ENCODE measurements around the gene NTNG1. TPM values are rescaled to one million over a fixed set of nuclear protein-coding genes. Genes with fewer than 3 reads are reported as not detected.
"Not testable (repeated sequence)": the region's sequence is repeated elsewhere in the genome, so short reads cannot be mapped to it uniquely, and the experiment has no call there.

NTNG1 gene
- not detected in 2 replicates for total RNA-seq (2014; rRNA removed; shearing (Covaris generic))
- polyA plus RNA-seq (2015; cell fraction: cytosol; rRNA removed): 0.38 TPM in 1 of 2 replicates, not detected in the other
- not detected in 2 replicates for polyA plus RNA-seq (2015; cell fraction: nucleus; rRNA removed)

- in situ Hi-C loops (cut with HindIII; ENCODE audit: low pct_unique_long_range_greater_than_20kb, low sequenced_read_pairs): no loop called here
- DNase-seq (ENCODE audit: low read depth, low spot score): no peak
Measured at GRCh38 chr1:107140703-107141490, at the start of gene NTNG1. NTNG1 (plus strand) TSS chr1:107141039.

- DNase-seq (ENCODE audit: low read depth, low spot score): no peak
- in situ Hi-C loops (cut with HindIII; ENCODE audit: low pct_unique_long_range_greater_than_20kb, low sequenced_read_pairs): no loop called here
Measured at GRCh38 chr1:107091418-107091817, 49.4 kb upstream of the NTNG1 start.

DNA sequence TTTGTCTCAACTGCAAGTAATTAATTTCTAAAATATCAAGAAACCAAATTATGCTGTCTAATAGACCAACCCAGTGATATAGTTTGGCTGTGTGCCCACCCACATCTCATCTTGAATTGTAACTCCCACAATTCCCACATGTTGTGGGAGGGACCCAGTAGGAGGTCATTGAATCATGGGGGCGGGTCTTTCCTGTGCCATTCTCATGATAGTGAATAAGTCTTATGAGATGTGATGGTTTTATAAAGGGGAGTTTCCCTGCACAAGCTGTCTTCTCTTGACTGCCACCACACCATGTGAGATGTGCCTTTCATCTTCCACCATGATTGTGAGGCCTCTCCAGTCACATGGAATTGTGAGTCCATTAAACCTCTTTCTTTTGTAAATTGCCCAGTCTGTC, 47.4 kb upstream of the NTNG1 start:
- DNase-seq (ENCODE audit: low read depth, low spot score); in situ Hi-C loops (cut with HindIII; ENCODE audit: low pct_unique_long_range_greater_than_20kb, low sequenced_read_pairs): not testable (repeated sequence)

- in situ Hi-C loops (cut with HindIII; ENCODE audit: low pct_unique_long_range_greater_than_20kb, low sequenced_read_pairs): no loop called here
Measured at GRCh38 chr1:107095647-107096046, 45.2 kb upstream of the NTNG1 start.

GRCh38 chr1:107096690-107097089, 44.1 kb upstream of the NTNG1 start:
- no peak for DNase-seq (ENCODE audit: low read depth, low spot score)
- in situ Hi-C loops (cut with HindIII; ENCODE audit: low pct_unique_long_range_greater_than_20kb, low sequenced_read_pairs): no loop called here

More at GRCh38 chr1:107095647-107096046, 45.2 kb upstream of the NTNG1 start:
- DNase-seq (ENCODE audit: low read depth, low spot score): no peak

DNA sequence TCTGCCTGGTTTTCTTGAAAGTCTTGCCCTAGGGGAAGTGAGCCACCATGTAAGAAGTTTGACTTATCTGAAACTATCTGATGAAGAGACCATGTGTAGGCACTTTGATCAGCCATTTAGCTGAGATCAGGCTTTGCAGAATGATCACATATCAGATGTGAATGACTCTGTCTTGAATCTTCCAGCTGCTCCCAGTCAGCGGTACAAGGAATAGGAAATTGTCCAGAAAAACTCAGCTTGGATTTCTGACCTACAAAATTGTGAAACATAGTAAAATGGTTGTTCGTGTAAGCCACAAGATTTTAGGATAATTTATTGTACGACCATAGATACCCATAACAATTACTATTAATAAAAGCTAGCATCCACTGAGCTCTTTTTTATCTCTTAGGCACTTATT, 41.9 kb upstream of the NTNG1 start:
- in situ Hi-C loops (cut with HindIII; ENCODE audit: low pct_unique_long_range_greater_than_20kb, low sequenced_read_pairs): no loop called here

DNA sequence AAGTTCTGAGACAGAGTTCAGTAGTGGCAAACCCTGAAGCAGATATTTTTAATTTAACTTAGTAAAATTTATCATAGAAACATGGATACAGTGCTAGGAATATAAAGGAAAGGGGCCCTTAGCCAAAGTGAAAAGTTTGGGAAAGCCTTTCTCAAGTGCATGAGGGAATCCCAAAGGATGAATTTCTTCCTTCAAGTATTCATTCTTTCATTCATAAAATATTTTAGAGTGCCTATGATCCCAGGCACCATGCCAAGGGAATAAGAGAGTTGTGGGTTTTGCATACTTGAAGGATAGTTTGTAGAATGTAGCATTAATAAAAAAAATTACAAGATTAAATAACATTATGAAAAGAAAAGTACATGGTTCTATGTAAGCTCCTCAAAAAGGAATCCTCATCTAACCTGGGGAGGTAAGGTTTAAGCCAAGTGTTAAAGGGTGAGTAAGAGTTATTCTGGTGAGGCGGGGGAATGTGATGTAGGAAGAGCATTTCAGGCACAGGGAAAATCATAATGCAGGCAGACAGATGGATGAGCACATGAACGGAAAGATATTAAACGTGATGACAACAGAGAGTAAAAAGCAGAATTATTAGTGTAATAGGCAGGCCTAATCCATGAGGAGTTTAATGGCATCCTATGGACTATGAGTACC, 40.4 kb upstream of the NTNG1 start:
- in situ Hi-C loops (cut with HindIII; ENCODE audit: low pct_unique_long_range_greater_than_20kb, low sequenced_read_pairs): no loop called here

More for the DNA sequence above, 41.9 kb upstream of the NTNG1 start:
- DNase-seq (ENCODE audit: low read depth, low spot score): no peak

GRCh38 chr1:107105914-107106313, 34.9 kb upstream of the NTNG1 start:
- in situ Hi-C loops (cut with HindIII; ENCODE audit: low pct_unique_long_range_greater_than_20kb, low sequenced_read_pairs): no loop called here
- DNase-seq (ENCODE audit: low read depth, low spot score): no peak

More for the DNA sequence above, 40.4 kb upstream of the NTNG1 start:
- DNase-seq (ENCODE audit: low read depth, low spot score): no peak

GRCh38 chr1:107110326-107110725, 30.5 kb upstream of the NTNG1 start:
- in situ Hi-C loops (cut with HindIII; ENCODE audit: low pct_unique_long_range_greater_than_20kb, low sequenced_read_pairs): no loop called here
- no peak for DNase-seq (ENCODE audit: low read depth, low spot score)

DNA sequence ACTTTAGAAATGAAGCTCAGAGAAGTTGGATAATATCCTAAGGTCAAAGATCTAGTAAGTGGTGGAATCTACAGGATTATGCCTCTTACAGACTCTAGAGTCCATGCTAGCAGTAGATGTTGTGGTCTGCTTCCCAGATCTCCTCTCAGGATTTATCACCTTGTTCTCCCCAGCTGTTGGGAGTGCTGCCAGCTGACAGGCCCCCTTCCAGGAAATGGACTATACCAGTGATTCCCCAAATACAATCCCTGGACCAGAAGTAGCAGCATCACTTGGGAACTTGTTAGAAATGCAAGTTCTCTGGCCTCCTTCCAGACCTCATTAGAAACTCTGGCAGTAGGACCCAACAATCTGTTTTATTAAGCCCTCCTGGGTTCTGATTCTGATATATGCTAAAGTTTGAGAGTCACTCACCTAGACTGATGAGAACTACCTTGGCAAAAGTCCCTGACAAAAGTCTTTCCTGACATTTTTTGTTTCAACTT, 24.5 kb upstream of the NTNG1 start:
- in situ Hi-C loops (cut with HindIII; ENCODE audit: low pct_unique_long_range_greater_than_20kb, low sequenced_read_pairs): no loop called here
- DNase-seq (ENCODE audit: low read depth, low spot score): no peak

GRCh38 chr1:107122225-107122624, 18.6 kb upstream of the NTNG1 start:
- no peak for DNase-seq (ENCODE audit: low read depth, low spot score)
- in situ Hi-C loops (cut with HindIII; ENCODE audit: low pct_unique_long_range_greater_than_20kb, low sequenced_read_pairs): no loop called here

DNA sequence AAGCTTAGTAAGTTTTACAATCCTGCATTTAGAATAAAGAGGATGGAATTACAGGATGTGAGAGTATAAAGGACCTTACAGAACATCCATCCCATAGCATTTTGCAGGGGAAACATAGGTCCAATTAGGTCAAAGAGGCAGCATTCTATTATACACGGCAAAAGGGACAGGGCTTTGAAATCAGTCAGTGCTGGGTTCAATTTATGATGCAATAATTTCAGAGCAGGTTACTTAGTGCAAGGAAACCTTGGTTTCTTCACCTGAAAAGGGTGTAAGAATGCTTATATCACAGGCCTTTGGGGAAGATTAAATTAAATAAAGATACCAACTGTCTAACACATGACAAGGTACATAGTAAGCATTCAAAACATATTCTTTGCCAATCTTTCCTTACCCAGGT, 17.1 kb upstream of the NTNG1 start:
- in situ Hi-C loops (cut with HindIII; ENCODE audit: low pct_unique_long_range_greater_than_20kb, low sequenced_read_pairs): no loop called here

DNA sequence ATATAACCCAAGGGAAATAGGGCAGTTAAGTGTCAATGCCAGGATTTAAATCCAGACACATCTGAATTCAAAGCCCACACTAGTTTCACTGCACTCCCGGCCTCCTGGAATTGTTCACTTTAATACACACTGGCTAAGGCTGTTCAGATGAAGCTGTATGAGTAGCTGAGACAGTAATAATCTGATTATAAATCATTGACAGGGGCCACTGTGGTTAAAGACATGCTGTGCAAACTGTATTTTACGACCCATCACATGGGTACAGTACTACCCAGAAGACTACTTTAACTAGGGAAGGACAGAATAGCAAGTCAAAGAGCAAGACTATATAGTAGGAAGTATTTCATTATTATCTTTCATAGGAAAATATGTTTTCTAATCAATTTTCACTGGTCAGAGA, 16.1 kb upstream of the NTNG1 start:
- in situ Hi-C loops (cut with HindIII; ENCODE audit: low pct_unique_long_range_greater_than_20kb, low sequenced_read_pairs): no loop called here
- no peak for DNase-seq (ENCODE audit: low read depth, low spot score)

More for the DNA sequence above, 17.1 kb upstream of the NTNG1 start:
- DNase-seq (ENCODE audit: low read depth, low spot score): no peak

GRCh38 chr1:107132195-107132594, 8.6 kb upstream of the NTNG1 start:
- in situ Hi-C loops (cut with HindIII; ENCODE audit: low pct_unique_long_range_greater_than_20kb, low sequenced_read_pairs): no loop called here
- DNase-seq (ENCODE audit: low read depth, low spot score): no peak

- no peak for DNase-seq (ENCODE audit: low read depth, low spot score)
- in situ Hi-C loops (cut with HindIII; ENCODE audit: low pct_unique_long_range_greater_than_20kb, low sequenced_read_pairs): no loop called here
Measured at GRCh38 chr1:107132780-107133179, 8.1 kb upstream of the NTNG1 start.

DNA sequence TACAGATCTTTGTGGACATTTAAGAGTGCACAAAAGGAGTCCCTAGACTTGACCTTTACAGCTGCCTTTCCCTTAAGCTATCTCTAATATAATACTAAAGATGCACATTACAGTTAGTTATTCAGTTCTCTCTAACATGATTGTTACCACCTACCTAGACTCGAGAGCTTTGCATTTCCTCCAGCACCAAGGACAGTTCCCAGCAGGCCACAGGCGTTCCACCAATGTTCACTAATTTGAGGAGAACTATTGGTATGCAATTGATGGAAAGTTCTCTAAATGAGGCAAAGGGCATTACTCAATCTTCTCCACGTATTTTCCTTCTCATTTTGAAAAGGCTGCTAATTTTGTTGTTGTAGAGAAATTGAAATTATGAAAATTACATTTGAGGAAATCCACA, 5.4 kb upstream of the NTNG1 start:
- DNase-seq (ENCODE audit: low read depth, low spot score): peak; percentile 6

DNA sequence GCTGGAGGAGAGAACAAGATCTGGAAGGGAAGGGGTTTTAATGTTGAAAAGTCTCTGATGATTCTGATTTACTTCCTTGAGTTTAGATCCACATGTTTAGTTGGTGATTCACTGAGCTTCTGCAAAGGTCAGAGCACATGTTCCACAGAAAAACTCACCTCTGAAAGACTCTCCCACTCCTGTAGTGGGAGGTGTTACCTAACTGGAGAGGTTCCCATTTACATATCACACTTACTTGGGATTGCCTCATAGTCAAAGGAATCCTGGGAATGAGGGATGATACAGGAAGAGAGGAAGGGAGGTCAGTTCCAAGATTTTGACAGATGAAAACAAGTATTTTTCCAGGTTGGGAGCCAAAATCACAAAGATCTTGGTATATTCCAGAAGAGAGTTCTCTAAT, 2.7 kb upstream of the NTNG1 start:
- in situ Hi-C loops (cut with HindIII; ENCODE audit: low pct_unique_long_range_greater_than_20kb, low sequenced_read_pairs): no loop called here
- no peak for DNase-seq (ENCODE audit: low read depth, low spot score)

More for the DNA sequence above, 5.4 kb upstream of the NTNG1 start:
- in situ Hi-C loops (cut with HindIII; ENCODE audit: low pct_unique_long_range_greater_than_20kb, low sequenced_read_pairs): no loop called here

GRCh38 chr1:107138767-107139445, 1.9 kb upstream of the NTNG1 start:
- no peak for DNase-seq (ENCODE audit: low read depth, low spot score)

More at GRCh38 chr1:107138767-107139445, 1.9 kb upstream of the NTNG1 start:
- in situ Hi-C loops (cut with HindIII; ENCODE audit: low pct_unique_long_range_greater_than_20kb, low sequenced_read_pairs): no loop called here
